Dendritic cell treated with granulocyte-macrophage colony-stimulating factor and Interleukin-4, amounts not matched to agents 40 ng/mL and 50 ng/mL, for 4 days (primary cell): ENCODE data around the gene CORO2B.
"Not testable (repeated sequence)": the region's sequence is repeated elsewhere in the genome, so short reads cannot be mapped to it uniquely, and the experiment has no call there.

ENCODE experiments used
- H3K27ac Mint-ChIP-seq: one replicate; pipeline ENCODE4 v1.8.0; 2022; ENCODE audit warnings: mild to moderate bottlenecking, mixed read lengths
- H3K27me3 Mint-ChIP-seq: one replicate; pipeline ENCODE4 v1.8.0; 2022; ENCODE audit warnings: mild to moderate bottlenecking, mixed read lengths
- H3K36me3 Mint-ChIP-seq: one replicate; pipeline ENCODE4 v1.8.0; 2022; ENCODE audit warnings: low read depth, mixed read lengths
- H3K4me1 Mint-ChIP-seq: one replicate; pipeline ENCODE4 v1.8.0; 2022; ENCODE audit warnings: low read depth, mixed read lengths
- H3K4me3 Mint-ChIP-seq: one replicate; pipeline ENCODE4 v1.8.0; 2022; ENCODE audit warnings: mild to moderate bottlenecking, moderate library complexity, mixed read lengths
- H3K9me3 Mint-ChIP-seq: one replicate; pipeline ENCODE4 v1.8.0; 2022; ENCODE audit warnings: mixed read lengths
- intact Hi-C: fragments of 100-400 bp; cut with micrococcal nuclease; formaldehyde crosslinking; loops from one replicate; pipeline ENCODE4 v1.15.0; 2022

The CORO2B gene

GRCh38 chr15:68749365-68749764, 170.6 kb downstream of the CORO2B start:
- no peak overlapping the region for H3K4me3 Mint-ChIP-seq
- H3K27me3 Mint-ChIP-seq, result peaks cover 5% of the 10 kb centered on the region
- H3K9me3 Mint-ChIP-seq, result peaks cover 12% of the 10 kb centered on the region
- peaks cover 5% of the 10 kb centered on the region for H3K4me1 Mint-ChIP-seq
- no peaks in the 10 kb centered on the region for H3K36me3 Mint-ChIP-seq
- no peak overlapping the region for H3K27ac Mint-ChIP-seq
- intact Hi-C loops, result no loop called here

DNA sequence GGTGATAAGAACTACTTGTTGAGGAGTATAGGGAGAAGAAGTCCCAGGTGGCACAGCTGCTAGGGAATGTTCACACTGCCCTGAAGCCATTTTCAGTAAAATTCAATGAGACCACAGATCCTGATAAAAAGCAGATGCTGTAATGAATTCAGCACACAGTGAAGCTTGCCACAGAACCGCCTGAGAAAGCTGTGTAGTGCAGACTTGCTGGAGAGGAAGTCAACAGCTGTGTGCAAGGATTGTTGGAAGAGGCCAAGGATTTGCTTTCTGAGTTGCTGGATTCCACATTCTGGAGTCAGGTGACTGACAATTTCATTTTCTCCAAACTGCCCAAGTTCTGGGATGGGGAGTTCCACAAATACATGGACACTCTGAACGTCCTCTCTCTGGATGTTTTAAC, 171.0 kb downstream of the CORO2B start:
- H3K4me3 Mint-ChIP-seq, result no peak overlapping the region
- H3K27ac Mint-ChIP-seq, result no peak overlapping the region
- intact Hi-C loops, result no loop called here
- peaks cover 5% of the 10 kb centered on the region for H3K27me3 Mint-ChIP-seq
- H3K9me3 Mint-ChIP-seq, result peaks cover 12% of the 10 kb centered on the region
- peaks cover 7% of the 10 kb centered on the region for H3K4me1 Mint-ChIP-seq
- H3K36me3 Mint-ChIP-seq, result no peaks in the 10 kb centered on the region

DNA sequence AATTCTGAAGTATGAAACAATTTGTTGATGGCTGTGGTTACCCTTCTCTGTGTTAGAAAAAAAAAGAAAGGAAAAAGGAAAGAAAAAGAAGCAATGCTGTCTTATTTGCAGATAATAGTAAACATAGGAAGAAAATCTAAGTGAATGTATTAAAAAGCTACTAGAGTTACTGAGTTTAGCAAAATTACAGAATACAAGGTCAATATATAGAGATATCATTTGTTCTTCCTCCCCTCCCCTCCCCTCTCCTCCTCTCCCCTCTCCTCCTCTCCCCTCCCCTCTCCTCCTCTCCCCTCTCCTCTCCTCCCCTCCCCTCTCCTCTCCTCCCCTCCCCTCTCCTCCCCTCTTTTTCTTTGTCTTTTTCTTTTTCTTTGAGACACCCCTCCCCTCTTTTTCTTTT, 172.8 kb downstream of the CORO2B start:
- H3K36me3 Mint-ChIP-seq, result no peaks in the 10 kb centered on the region
- no peak overlapping the region for H3K4me3 Mint-ChIP-seq
- H3K27me3 Mint-ChIP-seq, result peaks cover 3% of the 10 kb centered on the region
- peaks cover 12% of the 10 kb centered on the region for H3K9me3 Mint-ChIP-seq
- peak overlapping the region; percentile 22 for H3K27ac Mint-ChIP-seq
- intact Hi-C loops, result no loop called here
- H3K4me1 Mint-ChIP-seq, result peaks cover 17% of the 10 kb centered on the region

- H3K36me3 Mint-ChIP-seq, result no peaks in the 10 kb centered on the region
- H3K27me3 Mint-ChIP-seq, result peaks cover 9% of the 10 kb centered on the region
- peaks cover 17% of the 10 kb centered on the region for H3K4me1 Mint-ChIP-seq
- H3K4me3 Mint-ChIP-seq, result no peak overlapping the region
- H3K27ac Mint-ChIP-seq, result no peak overlapping the region
- intact Hi-C loops, result no loop called here
- no peaks in the 10 kb centered on the region for H3K9me3 Mint-ChIP-seq
These were observed 176.9 kb downstream of the CORO2B start for GRCh38 chr15:68755731-68756130.

GRCh38 chr15:68759982-68760579, 181.3 kb downstream of the CORO2B start:
- intact Hi-C loops, H3K9me3 Mint-ChIP-seq, H3K27me3 Mint-ChIP-seq, H3K36me3 Mint-ChIP-seq, H3K27ac Mint-ChIP-seq, H3K4me3 Mint-ChIP-seq, H3K4me1 Mint-ChIP-seq: not testable (repeated sequence)

DNA sequence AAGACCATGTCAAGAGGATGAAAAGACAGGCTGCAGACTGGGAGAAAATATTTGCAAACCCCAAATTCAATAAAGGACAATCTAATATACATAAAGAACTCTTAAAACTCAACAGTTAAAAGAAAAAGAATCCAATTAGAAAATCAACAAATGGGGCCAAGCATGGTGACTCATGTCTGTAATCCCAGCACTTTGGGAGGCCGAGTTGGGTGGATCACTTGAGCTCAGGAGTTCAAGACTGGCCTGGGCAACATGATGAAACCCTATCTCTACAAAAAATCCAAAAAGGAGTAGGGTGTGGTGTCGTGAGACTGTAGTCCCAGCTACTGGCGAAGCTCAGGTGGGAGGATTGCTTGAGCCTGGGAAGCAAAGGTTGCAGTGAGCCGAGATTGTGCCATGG, 184.3 kb downstream of the CORO2B start:
- peaks cover 3% of the 10 kb centered on the region for H3K4me1 Mint-ChIP-seq
- H3K27me3 Mint-ChIP-seq, result peaks cover 9% of the 10 kb centered on the region
- no peaks in the 10 kb centered on the region for H3K36me3 Mint-ChIP-seq
- no peaks in the 10 kb centered on the region for H3K9me3 Mint-ChIP-seq
- intact Hi-C loops, result no loop called here
- H3K27ac Mint-ChIP-seq, result no peak overlapping the region
- no peak overlapping the region for H3K4me3 Mint-ChIP-seq

GRCh38 chr15:68764090-68764489, 185.3 kb downstream of the CORO2B start:
- intact Hi-C loops, result no loop called here
- no peaks in the 10 kb centered on the region for H3K36me3 Mint-ChIP-seq
- no peak overlapping the region for H3K27ac Mint-ChIP-seq
- H3K4me3 Mint-ChIP-seq, result no peak overlapping the region
- peaks cover 10% of the 10 kb centered on the region for H3K4me1 Mint-ChIP-seq
- H3K9me3 Mint-ChIP-seq, result no peaks in the 10 kb centered on the region
- peaks cover 7% of the 10 kb centered on the region for H3K27me3 Mint-ChIP-seq

DNA sequence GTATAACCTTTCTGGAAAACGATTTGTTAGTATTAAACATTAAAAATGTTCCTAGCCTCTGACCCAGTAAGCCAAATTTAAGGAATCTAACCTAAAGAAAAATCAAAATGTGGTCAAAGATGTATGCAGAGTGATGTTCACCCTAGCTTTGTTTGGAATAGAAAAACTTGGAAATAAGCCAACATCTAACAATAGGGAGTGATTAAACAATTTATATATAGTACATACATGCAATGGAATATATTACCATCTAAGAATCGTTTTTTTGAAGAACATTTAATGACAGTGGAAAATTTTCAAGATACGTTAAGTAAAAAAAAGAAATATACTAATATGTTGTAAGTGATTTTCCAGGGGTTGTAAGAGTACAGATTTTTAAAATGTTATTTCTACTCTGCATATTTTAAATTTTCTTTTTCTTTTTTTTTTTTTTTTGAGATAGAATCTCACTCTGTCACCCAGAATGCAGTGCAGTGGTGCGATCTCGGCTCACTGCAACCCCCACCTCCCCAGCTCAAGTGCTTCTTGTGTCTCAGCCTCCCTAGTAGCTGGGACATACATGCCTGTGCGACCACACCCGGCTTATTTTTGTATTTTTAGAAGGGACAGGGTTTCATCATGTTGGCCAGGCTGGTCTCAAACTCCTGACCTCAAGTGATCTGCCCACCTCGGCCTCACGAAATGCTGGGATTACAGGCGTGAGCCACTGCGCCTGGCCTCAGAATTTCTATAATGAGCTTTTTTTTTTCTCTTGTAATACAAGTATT, 187.0 kb downstream of the CORO2B start:
- intact Hi-C loops, result no loop called here
- Mint-ChIP-seq H3K9me3 (no peaks in the 10 kb centered on the region), H3K4me1 (peaks cover 16% of the 10 kb centered on the region), H3K36me3 (no peaks in the 10 kb centered on the region), H3K27me3 (peaks cover 4% of the 10 kb centered on the region), H3K4me3 (no peak overlapping the region), H3K27ac (no peak overlapping the region)

GRCh38 chr15:68767833-68768232, 189.0 kb downstream of the CORO2B start:
- Mint-ChIP-seq H3K27me3 (peaks cover 2% of the 10 kb centered on the region), H3K36me3 (no peaks in the 10 kb centered on the region), H3K27ac (no peak overlapping the region), H3K9me3 (no peaks in the 10 kb centered on the region), H3K4me1 (peaks cover 29% of the 10 kb centered on the region), H3K4me3 (no peak overlapping the region)
- intact Hi-C loops, result no loop called here

GRCh38 chr15:68768321-68768720, 189.5 kb downstream of the CORO2B start:
- Mint-ChIP-seq H3K36me3 (no peaks in the 10 kb centered on the region), H3K4me3 (no peak overlapping the region), H3K27ac (no peak overlapping the region), H3K27me3 (peaks cover 2% of the 10 kb centered on the region), H3K4me1 (peaks cover 29% of the 10 kb centered on the region), H3K9me3 (no peaks in the 10 kb centered on the region)
- intact Hi-C loops, result no loop called here

- no peaks in the 10 kb centered on the region for H3K36me3 Mint-ChIP-seq
- no peak overlapping the region for H3K27ac Mint-ChIP-seq
- no peaks in the 10 kb centered on the region for H3K27me3 Mint-ChIP-seq
- peaks cover 29% of the 10 kb centered on the region for H3K4me1 Mint-ChIP-seq
- H3K4me3 Mint-ChIP-seq, result no peak overlapping the region
- peaks cover 10% of the 10 kb centered on the region for H3K9me3 Mint-ChIP-seq
- intact Hi-C loops, result no loop called here
These were observed 190.9 kb downstream of the CORO2B start for GRCh38 chr15:68769702-68770101.

- Mint-ChIP-seq H3K27me3 (no peaks in the 10 kb centered on the region), H3K36me3 (no peaks in the 10 kb centered on the region), H3K4me3 (no peak overlapping the region), H3K9me3 (peaks cover 11% of the 10 kb centered on the region), H3K4me1 (peaks cover 29% of the 10 kb centered on the region), H3K27ac (no peak overlapping the region)
- intact Hi-C loops, result no loop called here
These were observed 191.4 kb downstream of the CORO2B start for GRCh38 chr15:68770216-68770615.

DNA sequence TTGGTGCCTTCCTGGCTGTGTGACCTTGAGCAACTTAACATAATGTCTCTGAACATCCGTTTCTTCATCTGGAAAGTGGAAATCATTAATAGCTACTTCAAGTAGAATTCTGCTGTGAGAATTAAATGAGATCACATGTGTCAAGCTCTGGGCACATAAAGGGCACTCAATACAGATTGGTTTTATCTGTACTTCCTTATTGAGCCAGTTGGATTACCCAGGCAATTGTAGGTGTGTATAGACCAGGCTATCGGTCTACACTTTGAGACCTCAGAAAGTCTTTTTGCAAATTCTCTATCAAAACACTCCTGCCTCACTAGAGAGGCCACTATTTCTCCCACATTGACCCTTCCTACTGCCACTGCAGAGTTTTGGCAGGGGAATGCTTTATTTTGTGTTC, 194.2 kb downstream of the CORO2B start:
- H3K4me1 Mint-ChIP-seq, result peaks cover 43% of the 10 kb centered on the region
- H3K36me3 Mint-ChIP-seq, result peaks cover 8% of the 10 kb centered on the region
- peaks cover 11% of the 10 kb centered on the region for H3K9me3 Mint-ChIP-seq
- intact Hi-C loops, result no loop called here
- no peak overlapping the region for H3K27ac Mint-ChIP-seq
- no peak overlapping the region for H3K4me3 Mint-ChIP-seq
- H3K27me3 Mint-ChIP-seq, result no peaks in the 10 kb centered on the region

GRCh38 chr15:68774120-68774519, 195.3 kb downstream of the CORO2B start:
- peaks cover 16% of the 10 kb centered on the region for H3K36me3 Mint-ChIP-seq
- no peak overlapping the region for H3K27ac Mint-ChIP-seq
- H3K4me1 Mint-ChIP-seq, result peaks cover 36% of the 10 kb centered on the region
- intact Hi-C loops, result no loop called here
- peaks cover 11% of the 10 kb centered on the region for H3K9me3 Mint-ChIP-seq
- H3K4me3 Mint-ChIP-seq, result no peak overlapping the region
- no peaks in the 10 kb centered on the region for H3K27me3 Mint-ChIP-seq
